Neuron (in vitro differentiated cells): Measurements from ENCODE around the gene CCDC7.

Source experiments
- H2AFZ ChIP-seq: one replicate; pipeline ENCODE4 v1.6.1; 2013; ENCODE audit warnings: low read depth, mild to moderate bottlenecking, inconsistent platforms, low read length, moderate library complexity
- H3K27me3 ChIP-seq: one replicate; pipeline ENCODE4 v1.6.1; 2013; ENCODE audit warnings: low read length; ENCODE audit not compliant: insufficient read depth
- H3K36me3 ChIP-seq: one replicate; pipeline ENCODE4 v1.6.1; 2013; ENCODE audit warnings: low read length; ENCODE audit not compliant: insufficient read depth
- H3K4me1 ChIP-seq: one replicate; pipeline ENCODE4 v1.6.1; 2013; ENCODE audit warnings: low read length; ENCODE audit not compliant: insufficient read depth
- H3K4me3 ChIP-seq: 2 replicates; pipeline ENCODE4 v1.5.1; 2013; ENCODE audit warnings: mild to moderate bottlenecking, low read length, moderate library complexity
- H3K9me3 ChIP-seq: one replicate; pipeline ENCODE4 v1.6.1; 2013; ENCODE audit warnings: low read length

The CCDC7 gene

DNA sequence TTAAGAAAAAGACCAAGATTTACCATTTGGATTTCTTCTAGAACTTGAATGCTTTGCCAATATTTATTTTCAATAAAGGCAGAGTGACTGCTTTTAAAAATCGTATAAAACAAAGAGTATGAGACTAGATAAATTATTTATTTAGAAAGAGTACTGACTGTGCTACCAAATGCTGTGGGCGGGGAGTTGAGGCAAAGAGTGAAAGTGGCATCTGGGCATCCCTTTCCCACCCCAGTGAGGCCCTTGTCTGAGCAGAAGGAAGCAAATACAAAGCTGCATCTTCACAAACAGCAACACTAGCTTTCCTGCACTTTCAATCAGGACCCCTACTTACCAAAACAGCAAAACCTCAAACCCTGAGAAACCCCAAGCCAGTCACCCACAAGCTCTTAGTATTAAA, 477.2 kb downstream of the CCDC7 start:
- peaks cover 97% of the 10 kb centered on the region for H3K36me3 ChIP-seq

DNA sequence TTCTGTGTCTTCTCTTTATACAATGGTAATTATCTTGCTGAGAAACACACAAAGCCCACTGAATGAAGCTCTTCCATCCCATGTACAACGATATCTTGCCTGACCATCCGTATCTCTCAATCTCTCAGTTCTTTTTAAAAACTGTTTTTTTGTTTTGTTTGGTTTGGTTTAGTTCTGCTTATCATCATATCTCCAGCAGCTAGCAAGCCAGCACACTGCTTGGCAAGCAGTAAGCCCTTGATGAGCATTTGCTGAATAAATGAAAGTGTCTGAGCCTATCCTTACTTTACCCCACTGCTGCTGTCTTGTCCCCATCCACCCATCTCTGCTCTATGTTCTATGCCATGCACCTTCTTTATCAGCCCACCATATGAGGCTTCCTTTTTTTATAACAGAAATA, 477.9 kb downstream of the CCDC7 start:
- H3K36me3 ChIP-seq, result peaks cover 97% of the 10 kb centered on the region
- H2AFZ ChIP-seq, result no peak overlapping the region
- H3K9me3 ChIP-seq, result peaks cover 12% of the 10 kb centered on the region

More for the DNA sequence above, 477.2 kb downstream of the CCDC7 start:
- Histone ChIP-seq H2AFZ (no peak overlapping the region), H3K9me3 (peaks cover 15% of the 10 kb centered on the region), H3K4me1 (no peaks in the 10 kb centered on the region), H3K27me3 (no peaks in the 10 kb centered on the region), H3K4me3 (no peak overlapping the region)

More for the DNA sequence above, 477.9 kb downstream of the CCDC7 start:
- no peaks in the 10 kb centered on the region for H3K27me3 ChIP-seq
- no peaks in the 10 kb centered on the region for H3K4me1 ChIP-seq
- no peak overlapping the region for H3K4me3 ChIP-seq
